GM18873 (cell line): Measurements from ENCODE around the gene ZFYVE26.
"Not testable (repeated sequence)": the region's sequence is repeated elsewhere in the genome, so short reads cannot be mapped to it uniquely, and the experiment has no call there.

Source experiments
- ATAC-seq: cut with Tn5 transposase; IDR thresholded peaks from one replicate; pipeline ENCODE4 v1.9.1; 2021; ENCODE audit warnings: mild to moderate bottlenecking, moderate library complexity, moderate number of reproducible peaks; ENCODE audit not compliant: unreplicated experiment, low FRiP score

ZFYVE26 gene

GRCh38 chr14:67816326-67817002 lies at the start of gene ZFYVE26:
Gene ZFYVE26 (minus strand): TSS chr14:67816590. CDS start chr14:67815963, 627 bp downstream.
- peak; percentile 79 for ATAC-seq

GRCh38 chr14:67863223-67863622 lies 46.8 kb upstream of the ZFYVE26 start:
- no peak for ATAC-seq

DNA sequence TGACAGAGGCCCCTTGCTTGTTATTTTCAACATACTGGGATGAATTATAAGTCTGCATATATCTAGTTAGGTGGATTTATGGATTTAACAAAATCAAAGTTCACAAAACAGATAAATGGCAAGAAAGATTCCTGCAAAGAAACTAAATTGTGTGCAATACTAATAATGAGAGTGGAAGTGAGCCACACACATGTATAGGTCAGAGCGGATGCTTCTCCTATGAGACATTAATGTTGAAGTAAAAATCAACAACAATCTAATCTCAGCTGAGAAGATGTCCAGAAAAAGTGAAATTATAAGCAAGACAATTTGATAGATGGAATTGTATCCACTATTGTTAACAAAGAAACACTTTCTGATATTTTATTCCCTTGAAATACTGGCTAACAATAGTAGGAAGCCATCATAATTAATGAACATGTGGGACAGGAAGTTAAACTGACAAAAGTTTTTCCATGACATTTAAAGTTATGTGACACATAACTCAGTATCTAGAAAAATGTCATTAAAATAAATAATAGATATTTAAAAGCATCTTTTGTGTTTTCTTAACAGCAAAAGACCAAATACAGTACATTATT lies 42.9 kb upstream of the ZFYVE26 start:
- ATAC-seq: no peak

DNA sequence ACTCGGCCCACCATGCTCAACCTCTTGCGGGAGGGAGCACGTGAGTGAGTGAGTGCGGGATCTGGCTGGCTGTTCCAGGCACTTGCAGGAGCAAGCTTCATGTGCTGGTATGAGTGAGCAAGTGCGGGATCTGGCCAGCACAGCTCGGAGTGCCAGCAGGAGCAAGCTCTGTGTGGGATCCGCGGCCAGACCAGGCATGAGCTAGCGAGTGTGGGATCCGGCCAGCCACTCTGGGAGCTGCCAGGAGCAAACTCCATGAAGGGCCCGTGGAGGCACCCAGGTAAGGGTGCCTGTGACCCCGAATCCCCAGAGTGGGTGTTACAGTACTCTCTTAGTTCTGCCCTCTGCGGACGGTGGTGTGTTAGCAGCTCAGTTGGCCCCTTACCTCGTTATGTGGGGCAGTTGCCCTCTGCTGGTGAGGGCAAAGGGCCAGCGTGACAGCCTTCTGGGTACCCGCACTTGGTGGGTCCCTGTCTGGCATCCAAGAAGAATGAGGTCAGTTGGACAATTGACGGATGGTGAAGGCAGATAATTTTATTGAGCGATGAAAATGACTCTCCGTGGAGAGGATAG lies 41.5 kb upstream of the ZFYVE26 start:
- ATAC-seq: no peak

DNA sequence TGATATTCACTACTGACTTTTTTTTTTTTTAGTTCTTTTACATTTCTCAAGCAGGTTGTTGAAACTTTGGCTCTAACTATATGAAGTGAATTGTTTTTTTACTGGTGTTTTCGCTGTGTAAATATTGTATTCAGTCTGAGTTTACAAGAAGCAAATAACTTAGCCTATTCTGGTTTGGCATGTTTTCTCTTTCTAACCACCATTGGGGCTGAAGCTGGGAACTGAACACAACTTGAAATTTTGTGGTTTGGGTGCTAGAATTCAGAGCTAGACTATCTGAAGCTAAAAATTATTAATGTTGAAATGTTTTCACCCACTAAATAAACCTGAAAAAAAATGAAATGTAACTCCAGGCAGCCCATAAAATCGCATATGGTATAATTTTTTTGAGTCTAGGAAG lies 40.4 kb upstream of the ZFYVE26 start:
- no peak for ATAC-seq

- ATAC-seq: no peak
These were observed 37.3 kb upstream of the ZFYVE26 start for GRCh38 chr14:67853715-67854114.

DNA sequence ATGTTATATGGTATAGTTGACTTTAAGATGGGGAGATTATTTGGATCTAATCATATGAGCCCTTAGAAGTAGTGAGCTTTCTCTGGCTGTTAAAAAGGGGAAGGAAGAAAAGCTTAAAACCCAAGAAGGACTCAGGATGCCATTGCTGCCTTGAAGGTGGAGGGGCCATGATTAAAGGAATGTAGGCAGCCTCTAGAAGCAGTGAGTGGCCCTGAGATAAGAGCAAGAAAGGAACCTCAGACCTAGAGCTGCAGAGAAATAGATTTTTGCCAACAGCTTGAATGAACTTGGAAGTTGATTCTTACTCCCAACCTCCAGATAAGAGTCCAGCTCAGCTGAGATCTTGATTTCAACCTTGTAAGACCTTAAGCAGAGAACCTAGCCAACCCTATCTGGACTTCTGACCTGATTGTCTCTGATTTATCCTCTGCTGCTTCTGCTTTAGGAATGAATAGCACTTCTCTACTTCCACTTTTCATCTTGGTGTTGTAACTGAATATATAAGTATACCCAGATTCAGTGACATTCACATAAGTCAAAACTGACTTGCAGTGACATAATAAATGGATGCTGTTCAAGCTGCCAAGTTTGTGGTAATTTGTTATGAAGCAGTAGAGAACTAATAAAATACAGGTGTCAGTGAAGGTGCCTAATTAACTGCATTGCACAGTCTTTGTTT lies 36.7 kb upstream of the ZFYVE26 start:
- ATAC-seq: no peak

- no peak for ATAC-seq
These were observed 35.5 kb upstream of the ZFYVE26 start for GRCh38 chr14:67851785-67852410.

- no peak for ATAC-seq
These were observed 33.9 kb upstream of the ZFYVE26 start for GRCh38 chr14:67850066-67850830.

DNA sequence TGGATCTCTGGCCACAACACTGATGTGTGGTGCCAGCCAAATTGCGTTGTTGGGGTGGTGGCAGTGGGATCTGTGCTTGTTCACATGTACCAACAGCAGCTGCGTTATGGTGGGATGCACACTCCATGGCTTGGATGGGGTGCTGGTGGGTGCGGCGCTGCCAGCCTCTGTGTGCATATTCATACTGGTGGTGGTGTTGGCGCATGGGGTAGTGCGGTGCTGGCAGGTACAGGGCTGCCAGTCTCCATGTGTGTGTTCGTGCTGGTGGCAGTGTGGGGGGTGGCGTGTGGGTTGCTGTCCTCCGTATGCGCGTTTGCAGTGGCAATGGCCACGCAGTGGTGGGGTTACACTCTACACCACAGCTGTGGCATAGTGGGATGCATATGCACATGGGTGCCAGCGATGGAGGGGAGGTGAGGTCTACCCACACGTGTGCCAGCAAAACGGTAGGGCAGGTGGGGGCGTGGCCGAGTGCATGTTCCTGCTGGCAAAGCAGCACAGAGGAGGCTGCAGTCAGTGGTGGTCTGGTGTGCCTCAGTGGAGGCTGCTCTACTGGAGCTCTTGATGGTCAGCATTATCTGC lies 29.7 kb upstream of the ZFYVE26 start:
- no peak for ATAC-seq

GRCh38 chr14:67837011-67837624 lies 20.7 kb upstream of the ZFYVE26 start:
- ATAC-seq: no peak

GRCh38 chr14:67835596-67835995 lies 19.2 kb upstream of the ZFYVE26 start:
- no peak for ATAC-seq

DNA sequence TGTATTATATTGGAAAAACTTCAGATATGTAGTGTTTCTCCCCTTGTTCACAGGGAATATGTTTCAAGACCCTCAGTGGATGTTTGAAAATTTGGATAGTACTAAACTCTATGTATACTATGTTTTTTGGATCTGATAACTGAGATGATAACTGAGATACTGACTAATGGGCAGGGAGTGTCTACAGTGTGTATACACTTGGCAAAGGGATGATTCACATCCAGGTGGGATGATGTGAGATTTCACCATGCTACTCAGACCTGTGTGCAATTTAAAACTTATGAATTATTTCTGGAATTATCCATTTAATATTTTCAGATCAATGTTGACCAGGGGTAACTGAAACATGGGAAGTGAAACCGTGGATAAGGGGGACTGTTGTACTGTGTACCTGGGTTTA lies 17.0 kb upstream of the ZFYVE26 start:
- no peak for ATAC-seq

DNA sequence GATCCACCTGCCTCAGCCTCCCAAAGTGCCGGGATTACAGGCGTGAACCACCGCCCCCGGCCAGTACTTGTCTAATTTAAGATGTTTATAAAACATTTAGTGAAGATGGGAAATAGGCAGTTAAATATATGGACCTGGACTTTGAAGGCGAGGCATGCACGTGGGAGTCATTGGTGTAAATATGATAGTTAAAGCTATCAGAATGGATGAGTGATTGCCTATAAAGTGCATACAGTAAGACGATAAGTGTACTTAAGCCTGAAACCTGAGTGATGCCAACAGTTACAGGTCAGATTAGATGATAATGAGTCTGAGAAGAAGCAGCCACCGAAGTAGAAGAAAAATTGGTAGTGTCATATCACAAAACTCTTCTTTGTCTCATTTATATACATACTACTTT lies 14.7 kb upstream of the ZFYVE26 start:
- no peak for ATAC-seq

DNA sequence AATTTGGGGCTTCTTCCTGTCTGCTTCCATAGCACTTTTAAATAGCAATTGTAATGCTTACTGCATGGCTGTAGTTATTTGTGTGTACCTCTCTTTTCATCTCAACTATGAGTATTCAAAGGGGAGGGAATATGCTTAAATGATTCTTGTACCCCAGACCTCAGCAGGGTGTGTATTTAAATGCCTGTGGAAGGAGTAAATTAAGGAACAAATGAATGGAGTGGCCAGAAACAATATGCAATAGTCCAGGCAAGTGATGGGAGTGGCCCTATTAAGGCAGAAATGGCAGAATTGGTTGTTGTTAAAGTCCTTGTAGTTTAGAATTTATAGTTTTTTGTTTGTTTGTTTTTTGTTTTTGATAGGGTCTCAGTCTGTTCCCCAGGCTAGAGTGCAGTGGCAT lies 4.7 kb upstream of the ZFYVE26 start:
- ATAC-seq: no peak

DNA sequence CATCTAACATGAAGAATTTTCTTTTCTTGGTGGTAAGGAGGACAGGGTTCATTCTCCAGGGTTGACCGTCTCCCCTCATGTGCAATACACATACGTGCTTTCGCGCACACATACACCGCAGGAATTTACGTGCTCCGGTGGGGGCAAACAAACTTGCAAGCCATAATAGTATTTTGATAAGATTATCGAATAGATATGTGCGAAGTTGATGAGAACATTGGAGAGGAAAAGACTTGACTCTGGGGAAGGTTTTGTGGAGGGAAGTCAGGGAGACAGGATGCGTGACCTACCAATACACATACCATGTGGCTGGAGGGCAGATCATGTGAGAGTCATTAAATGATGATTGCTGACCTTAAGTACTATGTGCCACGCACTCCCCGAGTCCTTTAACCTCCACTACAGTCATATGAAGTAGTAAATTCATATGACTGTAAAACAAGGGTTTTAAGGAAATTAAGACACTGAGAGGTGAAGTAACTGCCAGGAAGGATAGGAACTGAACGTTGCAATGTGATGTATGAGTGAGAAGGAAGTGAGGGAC lies 4.1 kb upstream of the ZFYVE26 start:
- no peak for ATAC-seq

DNA sequence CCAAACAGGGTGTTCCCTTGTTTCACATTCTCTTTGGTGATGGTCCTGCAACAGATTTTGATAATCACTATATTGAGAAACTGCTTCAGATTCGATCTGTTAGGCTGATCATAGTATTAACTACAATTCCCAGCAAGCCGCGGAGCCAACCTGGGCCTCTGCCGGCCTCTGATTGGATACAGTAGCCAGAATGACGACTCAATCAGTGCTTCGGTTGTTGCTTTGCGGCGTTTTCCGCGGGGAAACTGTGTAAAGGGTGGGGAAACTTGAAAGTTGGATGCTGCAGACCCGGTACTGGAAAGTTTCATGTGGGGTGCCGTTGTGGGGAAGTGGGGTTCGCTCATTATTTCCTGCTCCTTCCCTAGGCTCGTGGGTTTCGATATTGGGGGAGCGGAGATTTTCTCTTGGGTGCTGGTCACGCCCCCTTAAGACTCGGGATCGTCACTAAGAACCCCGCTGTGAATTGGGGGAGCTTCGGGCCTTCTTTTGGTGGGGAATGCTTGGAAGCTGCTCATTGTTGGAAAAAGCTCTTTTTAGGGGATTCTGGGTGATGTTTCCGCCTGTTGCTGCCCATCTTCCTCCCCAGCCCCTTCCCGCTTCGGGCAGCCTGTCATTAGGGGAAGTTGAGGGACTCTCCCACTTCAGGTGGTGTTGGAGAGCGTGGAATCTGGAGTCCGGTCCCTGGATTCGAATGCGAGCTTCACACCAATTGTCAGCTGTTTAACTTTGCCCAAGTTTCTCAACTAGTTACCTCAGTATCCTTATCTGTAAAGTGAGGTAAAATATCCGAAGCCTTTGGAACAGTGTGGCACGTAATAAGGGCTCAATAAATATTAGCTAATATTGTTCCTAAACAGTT lies 3.4 kb upstream of the ZFYVE26 start, which contains the start of gene RAD51B:
RAD51B (plus strand) TSS at position 217 of the 859 bp plus-strand sequence.
- peak; percentile 44 for ATAC-seq

DNA sequence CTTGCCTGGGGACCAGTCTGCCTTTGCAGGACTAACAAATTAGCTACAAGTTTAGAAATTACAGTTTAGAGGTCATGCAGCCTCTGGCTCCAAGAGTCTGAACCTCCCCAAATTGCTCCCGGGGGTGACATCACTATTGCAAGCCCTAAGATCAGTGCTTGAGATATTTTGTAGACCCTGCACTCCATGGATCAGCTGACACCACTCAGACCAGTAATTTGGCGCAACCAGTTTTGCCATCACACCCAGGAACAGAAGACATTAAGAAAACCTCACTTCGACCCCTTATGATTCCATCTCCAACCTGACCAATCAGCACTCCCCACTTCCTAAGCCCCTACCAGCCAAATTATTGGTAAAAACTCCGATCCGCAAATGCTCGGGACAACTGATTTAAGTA lies 2.1 kb upstream of the ZFYVE26 start:
- ATAC-seq: not testable (repeated sequence)
